Ramos (cell line): ENCODE data around the gene AUTS2.

Experiments
- in situ Hi-C: fragments of 300-500 bp; cut with MboI; formaldehyde crosslinking; loops from one replicate; pipeline ENCODE4 v1.14.3; 2022; ENCODE audit warnings: low sequenced_read_pairs; ENCODE audit not compliant: unreplicated experiment

The AUTS2 gene

DNA sequence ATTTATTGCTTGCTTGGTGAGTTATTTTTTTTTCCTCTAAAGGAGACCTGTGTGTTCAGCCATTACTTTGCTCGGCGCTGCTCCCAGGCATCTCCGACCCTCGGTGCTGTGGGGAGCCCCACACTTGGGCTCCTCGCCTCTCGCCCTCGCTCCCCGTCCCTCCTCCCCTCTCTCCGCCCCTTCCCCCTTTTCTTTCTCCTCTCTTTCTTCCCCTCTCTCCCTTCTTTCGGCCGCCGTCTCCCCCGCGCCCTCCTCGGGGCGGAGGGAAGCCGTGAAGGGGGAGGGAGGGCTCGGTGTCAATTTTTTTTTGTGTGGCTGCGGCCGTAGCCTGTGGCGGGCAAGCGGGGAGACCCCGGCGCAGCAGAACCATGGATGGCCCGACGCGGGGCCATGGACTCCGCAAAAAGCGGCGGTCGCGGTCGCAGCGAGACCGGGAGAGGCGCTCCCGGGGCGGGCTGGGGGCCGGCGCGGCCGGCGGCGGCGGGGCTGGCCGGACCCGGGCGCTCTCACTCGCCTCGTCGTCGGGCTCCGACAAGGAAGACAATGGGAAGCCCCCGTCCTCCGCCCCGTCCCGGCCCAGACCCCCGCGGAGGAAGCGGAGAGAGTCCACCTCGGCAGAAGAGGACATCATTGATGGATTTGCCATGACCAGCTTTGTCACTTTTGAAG, 1.1 kb downstream of the AUTS2 start:
- in situ Hi-C loops, result no loop called here

DNA sequence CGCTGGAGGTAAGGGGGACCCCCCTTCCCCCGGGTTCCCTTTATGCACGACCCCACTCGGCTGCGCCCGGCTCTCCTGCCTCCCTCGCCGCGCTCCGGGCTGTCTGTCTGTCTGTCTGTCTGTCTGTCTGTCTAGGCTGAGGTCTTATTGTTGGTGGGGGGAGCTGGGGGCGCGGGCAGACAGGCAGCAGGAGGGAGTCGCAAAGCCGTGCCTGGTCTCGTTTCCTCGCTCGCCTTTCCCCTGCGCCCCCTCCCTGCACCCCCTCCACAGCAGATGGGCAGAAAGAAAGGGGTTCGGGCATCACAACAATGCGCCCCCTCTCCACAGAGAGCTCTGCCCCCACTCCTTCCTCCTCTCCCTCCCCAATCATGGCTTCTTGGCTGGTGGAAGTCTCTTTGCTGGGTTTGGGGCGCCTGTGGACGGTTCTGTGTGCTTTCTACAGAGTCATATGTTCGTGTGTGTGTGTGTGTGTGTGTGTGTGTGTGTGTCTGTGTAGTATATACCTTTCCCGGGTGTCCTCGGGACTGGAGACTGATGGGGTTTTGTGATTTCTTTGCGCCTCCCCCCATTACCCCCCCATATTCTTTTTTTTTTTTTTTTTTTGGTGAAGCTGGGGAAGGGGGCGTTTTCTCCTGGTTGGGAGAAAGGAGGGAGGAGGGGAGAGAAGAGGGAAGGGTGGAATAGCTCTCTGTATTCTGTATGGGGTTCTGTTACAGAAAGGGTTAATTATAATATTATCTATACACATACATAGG, 1.9 kb downstream of the AUTS2 start:
- in situ Hi-C loops, result no loop called here

DNA sequence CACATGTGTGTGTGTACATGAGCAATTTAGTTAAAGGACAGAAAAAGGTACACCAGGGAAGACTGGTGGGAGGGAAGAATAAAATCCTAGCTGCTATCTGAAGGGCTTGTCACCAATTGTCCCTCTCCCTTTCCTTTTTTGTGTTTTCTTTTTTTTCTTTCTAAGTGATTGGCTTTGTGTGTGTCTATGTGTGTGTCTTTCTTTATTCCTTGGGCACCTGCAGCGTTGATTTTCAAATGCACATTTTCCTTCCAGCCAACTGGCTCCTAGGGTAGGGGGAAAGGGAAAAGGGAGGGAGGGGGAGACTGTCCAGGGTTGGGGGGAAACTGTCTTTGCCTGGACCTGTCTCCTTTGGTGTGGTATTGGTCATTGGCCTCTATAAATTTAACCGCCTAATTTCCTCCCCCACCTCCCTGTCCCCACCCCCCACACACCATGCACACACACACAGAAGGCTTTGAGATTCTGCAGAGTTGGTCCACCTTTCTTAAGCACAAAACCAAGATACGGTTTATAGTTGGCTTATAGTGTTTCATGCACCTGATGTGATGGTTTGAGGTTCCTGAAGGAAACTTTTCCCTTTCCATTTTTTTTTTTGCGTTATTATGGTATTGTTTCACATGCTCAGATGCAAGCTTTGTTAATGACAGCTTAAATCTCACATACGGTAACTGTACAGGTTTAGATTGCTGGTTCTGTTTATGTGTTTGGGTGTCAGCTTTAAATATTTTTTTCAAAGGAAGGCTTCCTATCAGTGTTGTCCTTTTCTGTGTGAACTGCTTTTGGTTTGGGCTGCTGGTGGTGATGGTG, 2.6 kb downstream of the AUTS2 start:
- in situ Hi-C loops, result no loop called here

GRCh38 chr7:69602522-69602921, 4.2 kb downstream of the AUTS2 start:
- in situ Hi-C loops, result no loop called here

DNA sequence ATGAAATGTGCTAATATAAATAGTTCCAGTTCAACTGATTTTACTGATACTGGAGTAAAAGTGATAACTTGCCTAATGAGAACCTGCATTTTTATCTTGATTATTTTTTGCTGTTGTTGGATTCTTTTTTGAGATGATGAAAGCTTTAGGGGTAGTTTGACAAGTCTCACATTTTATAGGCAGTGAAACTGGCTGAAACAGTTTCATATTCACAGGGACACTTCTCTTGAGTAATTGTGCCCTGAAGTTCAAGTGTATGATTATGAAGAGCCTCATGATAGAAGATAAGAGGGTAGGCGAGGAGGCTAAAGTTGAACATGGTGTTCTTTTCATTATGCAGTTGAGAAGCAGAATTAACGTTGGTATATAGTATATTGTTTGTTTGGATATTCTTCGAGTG, 5.1 kb downstream of the AUTS2 start:
- in situ Hi-C loops, result no loop called here

GRCh38 chr7:69603937-69604494, 5.7 kb downstream of the AUTS2 start:
- in situ Hi-C loops, result no loop called here

DNA sequence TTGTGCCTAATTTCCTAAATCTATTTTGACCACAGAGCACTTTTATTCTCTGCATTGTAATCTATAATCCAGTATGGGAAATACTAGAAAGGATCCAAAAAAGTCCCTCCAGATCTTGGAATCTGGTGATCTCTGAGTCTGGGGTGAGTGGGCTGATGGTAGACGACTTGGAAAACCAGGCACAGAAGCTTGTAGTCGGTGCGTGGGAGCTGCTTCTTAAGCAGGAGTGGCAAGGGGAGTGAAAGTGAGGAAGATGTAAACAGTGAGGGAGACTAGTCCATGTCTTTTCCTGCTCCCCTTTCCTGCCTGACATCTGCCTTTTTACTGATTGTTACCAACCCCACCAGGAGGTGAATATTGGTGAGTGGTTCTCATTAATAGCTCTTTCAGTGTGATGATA, 6.8 kb downstream of the AUTS2 start:
- in situ Hi-C loops, result no loop called here

DNA sequence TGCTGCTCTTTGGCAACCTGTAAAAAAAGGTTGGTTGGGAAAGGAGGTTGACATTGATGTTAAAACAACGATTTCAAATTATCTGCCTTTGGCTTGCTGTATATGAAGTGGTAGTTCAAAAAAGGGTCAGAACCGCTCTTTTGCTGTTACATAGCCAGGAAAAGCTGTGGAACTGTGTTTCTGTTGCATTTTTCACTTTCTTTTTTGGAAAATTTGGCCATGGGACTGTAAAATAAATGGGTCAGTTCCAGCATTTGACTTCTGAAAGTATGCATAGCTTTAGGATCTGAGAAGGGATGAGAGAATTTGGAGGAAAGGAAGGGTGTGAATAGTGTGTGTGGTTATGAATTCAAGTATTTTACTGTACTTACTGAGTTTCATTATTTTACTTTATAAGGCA, 7.3 kb downstream of the AUTS2 start:
- in situ Hi-C loops, result no loop called here

DNA sequence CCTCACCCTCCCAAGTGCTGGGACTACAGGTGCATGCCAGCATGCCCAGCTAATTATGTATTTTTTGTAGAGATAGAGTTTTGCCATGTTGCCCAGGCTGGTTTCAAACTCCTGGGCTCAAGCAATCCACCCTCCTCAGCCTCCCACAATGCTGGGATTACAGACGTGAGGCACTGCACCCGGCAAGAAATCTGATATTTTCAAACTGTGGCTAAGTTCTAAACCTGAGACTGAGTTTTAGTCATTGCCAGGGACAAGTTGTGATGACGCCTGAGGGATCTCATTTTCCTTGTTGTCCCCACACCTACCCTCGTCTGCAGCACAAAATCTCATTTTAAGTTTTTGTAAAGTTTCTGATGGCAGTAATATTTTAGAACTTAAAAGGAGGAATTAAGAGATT, 9.8 kb downstream of the AUTS2 start:
- in situ Hi-C loops, result no loop called here

- in situ Hi-C loops, result no loop called here
These were observed 10.6 kb downstream of the AUTS2 start for GRCh38 chr7:69608878-69609277.

DNA sequence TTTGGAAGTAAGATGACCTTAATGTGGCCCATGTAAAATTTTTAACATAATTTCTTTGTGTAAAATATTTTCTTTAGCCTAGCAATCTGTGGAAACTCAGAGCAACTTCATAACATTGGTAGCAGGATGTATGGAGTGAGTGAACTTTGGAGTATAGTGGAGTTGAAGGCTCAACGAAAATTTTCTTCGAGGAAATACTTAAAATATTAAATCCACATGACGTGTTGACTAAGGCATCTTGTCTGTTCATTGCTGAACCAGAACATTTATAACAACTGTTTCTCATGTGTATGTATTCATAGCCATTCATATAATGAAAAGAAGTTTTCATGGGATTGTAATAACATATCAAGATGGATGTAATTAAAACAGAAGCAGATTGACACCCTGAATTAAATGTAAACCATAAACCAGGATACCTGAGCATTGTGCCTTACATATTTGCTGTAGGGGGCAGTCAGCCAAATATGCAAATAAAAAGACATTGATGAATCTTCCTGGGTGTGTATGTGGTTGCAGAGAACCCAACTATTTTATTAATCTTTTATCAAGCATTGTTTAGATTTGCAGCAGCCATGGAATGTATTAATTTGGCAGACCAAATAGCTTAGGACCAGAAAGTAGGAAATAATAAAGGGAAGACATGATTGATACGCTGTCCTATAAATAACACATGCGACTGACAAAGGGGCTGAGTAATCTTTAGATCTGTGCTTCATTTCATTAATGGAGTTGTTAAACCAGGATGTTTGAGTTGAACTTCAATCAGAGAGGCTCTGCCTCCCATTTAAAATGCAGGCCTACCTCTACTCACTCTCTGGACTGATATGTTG, 11.5 kb downstream of the AUTS2 start:
- in situ Hi-C loops, result no loop called here

DNA sequence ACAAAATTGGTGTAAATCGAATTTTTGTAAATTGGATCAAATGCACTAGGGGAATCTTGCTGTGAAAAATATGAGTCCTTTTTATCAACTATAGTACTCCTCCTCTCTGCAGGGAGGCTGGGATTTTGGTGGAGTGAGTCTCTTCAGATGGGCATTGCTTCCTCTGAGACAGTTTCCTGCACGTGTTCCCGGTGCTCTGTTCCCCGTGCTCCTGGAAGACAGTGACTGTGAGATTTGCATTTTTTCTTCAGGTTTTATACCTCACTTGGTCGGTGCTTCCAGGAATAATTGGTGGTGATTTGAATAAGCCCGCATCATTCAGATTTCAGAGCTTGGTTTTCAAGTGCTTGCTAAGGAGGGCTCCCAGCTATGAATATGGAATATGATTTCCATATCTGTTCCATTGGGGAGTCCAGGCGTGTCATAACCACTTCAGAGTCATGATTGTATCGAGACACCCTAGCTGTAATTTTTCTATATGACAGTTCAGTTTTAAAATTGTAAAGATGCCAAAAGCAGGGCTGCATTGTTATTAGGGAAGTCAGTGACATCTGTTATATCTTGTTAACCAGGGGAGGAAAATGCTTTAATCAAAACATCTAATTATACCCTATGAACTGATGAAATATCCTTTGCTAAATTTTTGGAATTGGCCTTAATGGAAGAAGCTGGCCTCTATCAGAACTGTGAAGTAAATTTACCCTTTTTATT, 12.3 kb downstream of the AUTS2 start:
- in situ Hi-C loops, result no loop called here

- in situ Hi-C loops, result no loop called here
These were observed 14.7 kb downstream of the AUTS2 start for GRCh38 chr7:69612981-69613380.

GRCh38 chr7:69613846-69614245, 15.6 kb downstream of the AUTS2 start:
- in situ Hi-C loops, result no loop called here

DNA sequence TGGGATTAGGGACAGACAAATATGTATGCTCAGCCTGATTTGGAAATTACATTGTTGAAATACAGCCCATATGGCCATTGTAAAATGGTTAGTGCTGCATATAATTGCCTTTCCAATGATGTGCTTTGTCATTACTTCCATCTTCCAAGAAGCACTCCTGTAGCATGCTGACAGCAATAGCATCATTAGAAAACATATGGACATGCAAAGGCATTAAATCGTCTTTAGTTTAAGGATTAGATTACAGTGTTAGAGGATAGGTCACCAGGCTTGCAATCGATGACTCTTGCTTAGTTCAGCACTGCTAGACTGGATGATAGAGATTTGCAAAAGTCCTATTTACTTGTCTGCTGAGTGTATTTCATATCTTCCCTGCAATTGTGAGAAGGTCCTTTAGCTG, 17.4 kb downstream of the AUTS2 start:
- in situ Hi-C loops, result no loop called here

DNA sequence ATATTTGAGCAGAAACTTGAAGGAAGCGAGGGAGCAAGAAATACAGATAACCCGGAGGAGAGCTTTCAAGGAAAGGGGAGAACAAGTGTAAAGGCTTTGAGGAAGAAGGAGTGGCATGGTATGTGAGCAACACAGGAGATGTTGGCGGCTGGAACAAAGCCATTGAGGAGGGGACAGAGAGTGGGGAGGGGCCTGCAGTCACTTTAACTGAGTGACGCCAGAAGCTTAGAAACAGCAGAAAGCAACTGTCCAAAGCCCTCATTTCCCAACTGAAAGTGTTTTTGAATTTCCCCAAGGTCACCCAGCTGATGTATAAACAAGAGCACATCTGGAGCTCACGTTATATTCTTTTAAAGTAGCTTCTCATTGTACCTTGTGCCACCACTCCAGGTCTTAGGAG, 19.1 kb downstream of the AUTS2 start:
- in situ Hi-C loops, result no loop called here

DNA sequence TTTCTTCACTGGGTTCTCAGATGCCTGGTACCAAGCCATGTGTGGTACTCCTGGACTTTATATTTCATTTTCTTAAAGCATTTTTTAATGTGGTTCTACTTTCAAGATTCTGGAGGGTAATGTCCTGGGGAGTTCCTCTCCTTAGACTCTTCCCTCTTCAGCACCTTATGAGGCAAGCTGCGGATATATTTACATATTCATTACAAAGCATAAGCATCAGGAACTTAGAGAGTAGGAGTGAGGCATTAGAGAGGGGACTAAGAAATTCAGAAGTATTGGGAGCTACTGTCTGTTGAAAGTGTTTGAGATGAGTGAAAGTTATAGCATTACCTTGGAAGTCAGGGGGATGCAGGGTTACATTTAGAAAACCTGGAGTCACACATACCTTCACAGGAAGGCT, 20.8 kb downstream of the AUTS2 start:
- in situ Hi-C loops, result no loop called here

GRCh38 chr7:69619635-69620034, 21.4 kb downstream of the AUTS2 start:
- in situ Hi-C loops, result no loop called here

GRCh38 chr7:69620063-69620462, 21.8 kb downstream of the AUTS2 start:
- in situ Hi-C loops, result no loop called here
